ENCODE results near the gene DBX1.

The DBX1 gene

GRCh38 chr11:20120134-20120925, 39.9 kb downstream of the DBX1 start:
- DNase-seq, result no peak

GRCh38 chr11:20119315-20119714, 41.0 kb downstream of the DBX1 start:
- no peak for DNase-seq

GRCh38 chr11:20118209-20118608, 42.1 kb downstream of the DBX1 start:
- no peak for DNase-seq

GRCh38 chr11:20117291-20117690, 43.0 kb downstream of the DBX1 start:
- DNase-seq, result no peak

GRCh38 chr11:20116825-20117224, 43.5 kb downstream of the DBX1 start:
- no peak for DNase-seq

GRCh38 chr11:20114588-20114987, 45.7 kb downstream of the DBX1 start:
- no peak for DNase-seq

- DNase-seq, result peak in 1 of 2 experiments; percentile 5
Measured at GRCh38 chr11:20113149-20113438, 47.2 kb downstream of the DBX1 start.

GRCh38 chr11:20112291-20113148, 47.8 kb downstream of the DBX1 start:
- DNase-seq, result peak; percentile 4 to 19

GRCh38 chr11:20111871-20112270, 48.4 kb downstream of the DBX1 start:
- no peak for DNase-seq

- DNase-seq, result peak; percentile 28
Measured at GRCh38 chr11:20110908-20111669, 49.2 kb downstream of the DBX1 start.

GRCh38 chr11:20109731-20110445, 50.4 kb downstream of the DBX1 start:
- DNase-seq, result no peak
